Right forelimb (tissue), 1 donor: ENCODE measurements around the gene KLRG1.

Experiments
- DNase-seq: peaks from one replicate; pipeline ENCODE4 v3.0.0-alpha.2; 2018

Gene KLRG1

GRCh38 chr12:8989413-8989812 is at the start of gene KLRG1:
KLRG1 (plus strand) TSS chr12:8989546; CDS start chr12:8989636, 90 bp downstream.
- DNase-seq, result no peak

- DNase-seq, result no peak
Observed at GRCh38 chr12:8941691-8942478, 47.5 kb upstream of the KLRG1 start.

GRCh38 chr12:8943565-8944186 is 45.7 kb upstream of the KLRG1 start:
- no peak for DNase-seq

- DNase-seq, result no peak
Observed at GRCh38 chr12:8946733-8947132, 42.6 kb upstream of the KLRG1 start.

GRCh38 chr12:8947737-8948136 is 41.6 kb upstream of the KLRG1 start:
- no peak for DNase-seq

GRCh38 chr12:8948701-8949341 is 40.5 kb upstream of the KLRG1 start:
- DNase-seq, result no peak

- DNase-seq, result peak; percentile 96
Observed at GRCh38 chr12:8949342-8950220, 39.8 kb upstream of the KLRG1 start, which contains the start of gene M6PR. M6PR (minus strand) TSS chr12:8949645; CDS start chr12:8946404, 3,241 bp downstream.

GRCh38 chr12:8950221-8950527 is 39.2 kb upstream of the KLRG1 start:
- no peak for DNase-seq

GRCh38 chr12:8950702-8951478 is 38.5 kb upstream of the KLRG1 start:
- no peak for DNase-seq

GRCh38 chr12:8951744-8952143 is 37.6 kb upstream of the KLRG1 start:
- no peak for DNase-seq

- DNase-seq, result no peak
Observed at GRCh38 chr12:8953773-8954402, 35.5 kb upstream of the KLRG1 start.

GRCh38 chr12:8956073-8956472 is 33.3 kb upstream of the KLRG1 start:
- no peak for DNase-seq

- DNase-seq, result no peak
Observed at GRCh38 chr12:8956772-8957171, 32.6 kb upstream of the KLRG1 start.

- no peak for DNase-seq
Observed at GRCh38 chr12:8957561-8957960, 31.8 kb upstream of the KLRG1 start.

- no peak for DNase-seq
Observed at GRCh38 chr12:8958066-8958465, 31.3 kb upstream of the KLRG1 start.

GRCh38 chr12:8960176-8960575 is 29.2 kb upstream of the KLRG1 start:
- DNase-seq, result no peak

- DNase-seq, result no peak
Observed at GRCh38 chr12:8968761-8969160, 20.6 kb upstream of the KLRG1 start.

- no peak for DNase-seq
Observed at GRCh38 chr12:8969861-8970411, 19.4 kb upstream of the KLRG1 start.

- no peak for DNase-seq
Observed at GRCh38 chr12:8970432-8970831, 18.9 kb upstream of the KLRG1 start.

GRCh38 chr12:8980137-8980536 is 9.2 kb upstream of the KLRG1 start:
- DNase-seq, result no peak

GRCh38 chr12:8985213-8985754 is 4.1 kb upstream of the KLRG1 start:
- DNase-seq, result no peak
